PC-9 (cell line): ENCODE data around the gene SPTB.

Experiments
- CTCF ChIP-seq: fragments of 200-600 bp; sonication (generic); conservative IDR thresholded peaks from 2 replicates; pipeline ENCODE4 v1.6.1; 2017; ENCODE audit warnings: mixed run types, antibody characterized with exemption, mild to moderate bottlenecking, moderate library complexity
- EZH2 ChIP-seq: fragments of 200-600 bp; sonication (generic); IDR thresholded peaks from 2 replicates; pipeline ENCODE4 v1.8.0; 2017; ENCODE audit warnings: antibody characterized with exemption, low read depth

- TF ChIP-seq CTCF (no peak), EZH2 (no peak)
These were observed 26.3 kb upstream of the SPTB start for GRCh38 chr14:64906022-64906421.
